ENCODE data around the gene PTPRG.

- TF ChIP-seq CTCF (IDR thresholded peaks at IDR 0.05 in 4 of 5, conservative IDR thresholded peaks at IDR 0.05 in 1 of 5), result no peak
- TF ChIP-seq POLR2A (IDR thresholded peaks at IDR 0.05), result no peak
Measured at GRCh38 chr3:61727435-61727834, 166.1 kb downstream of the PTPRG start.
